HEK293 (cell line): ENCODE results near the gene UBE2E1.
"Not testable (repeated sequence)": the region's sequence is repeated elsewhere in the genome, so short reads cannot be mapped to it uniquely, and the experiment has no call there.

Source experiments
- CTCF ChIA-PET: fragments of 350-600 bp; formaldehyde crosslinking; extraction: SDS; loops from one replicate; lab custom pipeline; 2021; ENCODE audit warnings: antibody characterized with exemption; lab: Yijun Ruan, JAX
- POLR2A ChIA-PET: fragments of 300-600 bp; formaldehyde crosslinking; extraction: SDS; loops from one replicate; lab custom pipeline; 2020; ENCODE audit warnings: antibody characterized with exemption, inconsistent platforms; lab: Yijun Ruan, JAX
- H3K27ac ChIP-seq: fragments of 200-500 bp; sonication (Bioruptor generic); 2 replicates; pipeline ENCODE4 v1.5.1; 2014; ENCODE audit warnings: low read depth, low read length, control low read depth, inconsistent platforms; ENCODE audit errors: extremely low read depth
- H3K36me3 ChIP-seq, 2 experiments: fragments of 200-500 bp in 1 of 2; sonication (Bioruptor generic) in 1 of 2; 1 replicate in 1 of 2; 2 replicates in 1 of 2; pipeline ENCODE4 v1.5.1; 2014 to 2017; ENCODE audit warnings: inconsistent platforms in 2 of 2, low read length in 2 of 2; ENCODE audit not compliant: control insufficient read depth in 2 of 2, insufficient read depth in 1 of 2
- H3K4me1 ChIP-seq: fragments of 200-500 bp; sonication (Bioruptor generic); 2 replicates; pipeline ENCODE4 v1.5.1; 2014; ENCODE audit warnings: mild to moderate bottlenecking, low read length, inconsistent platforms; ENCODE audit not compliant: control insufficient read depth, insufficient read depth
- H3K4me3 ChIP-seq: 2 replicates; pipeline ENCODE4 v1.5.1; 2011; ENCODE audit warnings: low read depth, mild to moderate bottlenecking, control low read depth, low read length, moderate library complexity
- H3K9me3 ChIP-seq: fragments of 200-500 bp; sonication (Bioruptor generic); 2 replicates; pipeline ENCODE4 v1.5.1; 2014; ENCODE audit warnings: low read depth, low read length, inconsistent platforms; ENCODE audit not compliant: control insufficient read depth, insufficient read depth
- IKZF3 ChIP-seq: fragments of 450-650 bp; IDR thresholded peaks from 2 replicates; pipeline ENCODE4 v1.5.0; 2018; ENCODE audit warnings: missing biosample characterization, mild to moderate bottlenecking, missing genetic modification characterization, moderate library complexity
- KLF10 ChIP-seq: fragments of 450-650 bp; IDR thresholded peaks from 2 replicates; pipeline ENCODE4 v1.5.1; 2018; ENCODE audit warnings: missing biosample characterization, mild to moderate bottlenecking, missing genetic modification characterization
- SALL2 ChIP-seq: fragments of 450-650 bp; formaldehyde crosslinking; IDR thresholded peaks from 2 replicates; pipeline ENCODE4 v1.5.0; 2017; ENCODE audit warnings: missing biosample characterization, mild to moderate bottlenecking, missing genetic modification characterization, borderline replicate concordance
- SCRT2 ChIP-seq: fragments of 450-650 bp; formaldehyde crosslinking; IDR thresholded peaks from 2 replicates; pipeline ENCODE4 v1.5.1; 2016; ENCODE audit warnings: missing biosample characterization, missing genetic modification characterization
- ZNF114 ChIP-seq: fragments of 450-650 bp; formaldehyde crosslinking; IDR thresholded peaks from 2 replicates; pipeline ENCODE4 v1.5.0; 2017; ENCODE audit warnings: missing biosample characterization, missing genetic modification characterization
- ZNF138 ChIP-seq: fragments of 450-650 bp; formaldehyde crosslinking; IDR thresholded peaks from 2 replicates; pipeline ENCODE4 v1.5.1; 2016; ENCODE audit warnings: missing biosample characterization, missing genetic modification characterization, borderline replicate concordance
- ZNF202 ChIP-seq: fragments of 450-650 bp; formaldehyde crosslinking; IDR thresholded peaks from 2 replicates; pipeline ENCODE4 v1.5.1; 2016; ENCODE audit warnings: missing biosample characterization, missing genetic modification characterization, borderline replicate concordance
- ZNF23 ChIP-seq: fragments of 450-650 bp; formaldehyde crosslinking; IDR thresholded peaks from 2 replicates; pipeline ENCODE4 v1.5.1; 2016; ENCODE audit warnings: missing biosample characterization, missing genetic modification characterization, borderline replicate concordance
- ZNF26 ChIP-seq: fragments of 450-650 bp; formaldehyde crosslinking; IDR thresholded peaks from 2 replicates; pipeline ENCODE4 v1.5.1; 2016; ENCODE audit warnings: missing biosample characterization, missing genetic modification characterization
- ZNF510 ChIP-seq: fragments of 450-650 bp; formaldehyde crosslinking; IDR thresholded peaks from 2 replicates; pipeline ENCODE4 v1.5.1; 2018; ENCODE audit warnings: mild to moderate bottlenecking, missing genetic modification characterization, missing biosample characterization; ENCODE audit not compliant: insufficient replicate concordance
- ZNF514 ChIP-seq: fragments of 450-650 bp; formaldehyde crosslinking; IDR thresholded peaks from 2 replicates; pipeline ENCODE4 v1.5.1; 2016; ENCODE audit warnings: missing biosample characterization, missing genetic modification characterization
- ZNF548 ChIP-seq: fragments of 450-650 bp; formaldehyde crosslinking; IDR thresholded peaks from 2 replicates; pipeline ENCODE4 v1.5.1; 2016; ENCODE audit warnings: missing biosample characterization, missing genetic modification characterization
- ZNF624 ChIP-seq: fragments of 450-650 bp; formaldehyde crosslinking; IDR thresholded peaks from 2 replicates; pipeline ENCODE4 v1.5.1; 2017; ENCODE audit warnings: missing biosample characterization, missing genetic modification characterization
- TF ChIP-seq, protein P1 (sequence below): fragments of 450-650 bp; formaldehyde crosslinking; IDR thresholded peaks from 2 replicates; pipeline ENCODE4 v1.5.1; 2016; ENCODE audit warnings: missing biosample characterization, missing genetic modification characterization
- TF ChIP-seq, protein P2 (sequence below): fragments of 450-650 bp; formaldehyde crosslinking; IDR thresholded peaks from 2 replicates; pipeline ENCODE4 v1.5.1; 2016; ENCODE audit warnings: missing biosample characterization, missing genetic modification characterization

The UBE2E1 gene

DNA sequence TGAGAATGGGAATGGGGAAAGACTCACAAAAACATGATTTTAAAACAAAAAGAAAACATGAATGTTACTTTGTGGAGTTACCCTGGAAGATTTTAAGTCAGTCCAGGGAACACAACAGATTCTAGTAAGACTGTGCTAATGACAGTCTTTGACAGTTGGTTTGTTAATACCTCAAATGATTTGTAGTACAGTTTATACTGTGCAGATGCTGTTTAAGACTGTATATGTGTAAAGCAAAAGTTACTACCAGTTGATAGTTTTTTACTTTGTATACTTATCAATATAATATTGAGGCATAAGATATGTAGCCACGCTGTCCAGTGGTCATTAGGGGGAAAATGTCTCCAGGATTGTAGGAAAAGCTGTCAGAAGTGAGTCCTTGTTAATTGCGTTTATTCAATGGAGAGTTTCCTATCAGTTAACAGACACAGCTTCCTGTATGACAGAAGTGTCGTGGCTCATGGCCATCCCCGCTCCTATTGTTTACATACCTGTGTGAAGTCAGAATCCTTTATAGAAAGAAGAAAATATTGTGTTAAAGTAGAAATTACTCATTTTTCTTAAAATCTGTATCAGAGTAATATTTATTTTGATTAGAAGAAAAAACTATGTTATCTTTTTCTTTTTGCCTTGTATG is 75.1 kb downstream of the UBE2E1 start:
- Histone ChIP-seq H3K9me3 (no peaks in the 10 kb centered on the region), H3K27ac (no peak overlapping the region), H3K4me1 (no peaks in the 10 kb centered on the region)
- POLR2A ChIA-PET: interaction anchor here (0.7 to 0.9 kb wide), 2 partner anchors 36 to 1020 kb away, joined by 3 to 4 read pairs; partner anchors contain the start of genes NKIRAS1 and RPL15
- TF ChIP-seq ZNF23 (tag by site-specific recombination) (no peak), ZNF514 (tag by site-specific recombination) (no peak), ZNF624 (tag by site-specific recombination) (no peak), ZNF114 (tag by site-specific recombination) (no peak), ZNF548 (tag by site-specific recombination) (no peak), ZNF138 (tag by site-specific recombination) (no peak)
- TF ChIP-seq, protein P1, sequence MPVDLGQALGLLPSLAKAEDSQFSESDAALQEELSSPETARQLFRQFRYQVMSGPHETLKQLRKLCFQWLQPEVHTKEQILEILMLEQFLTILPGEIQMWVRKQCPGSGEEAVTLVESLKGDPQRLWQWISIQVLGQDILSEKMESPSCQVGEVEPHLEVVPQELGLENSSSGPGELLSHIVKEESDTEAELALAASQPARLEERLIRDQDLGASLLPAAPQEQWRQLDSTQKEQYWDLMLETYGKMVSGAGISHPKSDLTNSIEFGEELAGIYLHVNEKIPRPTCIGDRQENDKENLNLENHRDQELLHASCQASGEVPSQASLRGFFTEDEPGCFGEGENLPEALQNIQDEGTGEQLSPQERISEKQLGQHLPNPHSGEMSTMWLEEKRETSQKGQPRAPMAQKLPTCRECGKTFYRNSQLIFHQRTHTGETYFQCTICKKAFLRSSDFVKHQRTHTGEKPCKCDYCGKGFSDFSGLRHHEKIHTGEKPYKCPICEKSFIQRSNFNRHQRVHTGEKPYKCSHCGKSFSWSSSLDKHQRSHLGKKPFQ (tag by site-specific recombination): no peak
- TF ChIP-seq, all 188 proteins: peak for 0
- CTCF ChIA-PET: interaction anchor here (0.7 kb wide), 1 partner anchor 9 kb away, joined by 4 read pairs; no protein-coding TSS in a partner anchor
- no peak overlapping the region for H3K4me3 ChIP-seq
- peaks cover 0 to 25% of the 10 kb centered on the region in 2 experiments; a peak in 1 of 3 replicates for H3K36me3 ChIP-seq

DNA sequence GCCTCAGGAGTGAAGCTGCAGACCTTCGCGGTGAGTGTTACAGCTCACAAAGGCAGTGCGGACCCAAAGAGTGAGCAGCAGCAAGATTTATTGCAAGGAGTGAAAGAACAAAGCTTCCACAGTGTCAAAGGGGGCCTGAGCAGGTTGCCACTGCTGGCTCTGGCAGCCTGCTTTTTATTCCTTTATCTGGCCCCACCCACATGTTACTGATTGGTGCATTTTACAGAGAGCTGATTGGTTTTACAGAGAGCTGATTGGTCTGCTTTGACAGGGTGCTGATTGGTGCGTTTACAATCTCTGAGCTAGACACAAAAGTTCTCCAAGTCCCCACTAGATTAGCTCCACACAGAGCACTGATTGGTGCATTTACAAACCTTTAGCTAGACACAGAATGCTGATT is 76.2 kb downstream of the UBE2E1 start:
- POLR2A ChIA-PET, H3K4me1 ChIP-seq, H3K27ac ChIP-seq, H3K9me3 ChIP-seq, H3K4me3 ChIP-seq: not testable (repeated sequence)
- CTCF ChIA-PET: interaction anchor here (0.6 kb wide), 1 partner anchor 14 kb away, joined by 4 read pairs; no protein-coding TSS in a partner anchor
- peaks cover 0 to 25% of the 10 kb centered on the region in 2 experiments; a peak in 1 of 3 replicates for H3K36me3 ChIP-seq

GRCh38 chr3:23882487-23882918 is 76.7 kb downstream of the UBE2E1 start:
- Histone ChIP-seq H3K4me1 (no peaks in the 10 kb centered on the region), H3K9me3 (no peaks in the 10 kb centered on the region), H3K36me3 (peaks cover 0 to 29% of the 10 kb centered on the region in 2 experiments; a peak in 1 of 3 replicates), H3K4me3 (no peak overlapping the region), H3K27ac (no peak overlapping the region)
- no peak for TF ChIP-seq KLF10
- peak; percentile 88 for TF ChIP-seq ZNF202 (tag by site-specific recombination)
- TF ChIP-seq SCRT2: no peak
- POLR2A ChIA-PET: no interaction called here
- CTCF ChIA-PET: interaction anchor here (0.6 kb wide), 1 partner anchor 14 kb away, joined by 4 read pairs; no protein-coding TSS in a partner anchor

- TF ChIP-seq SALL2 (no peak), IKZF3 (tag by site-specific recombination) (no peak), ZNF510 (tag by site-specific recombination) (peak; percentile 28), ZNF26 (no peak)
- TF ChIP-seq, protein P2, sequence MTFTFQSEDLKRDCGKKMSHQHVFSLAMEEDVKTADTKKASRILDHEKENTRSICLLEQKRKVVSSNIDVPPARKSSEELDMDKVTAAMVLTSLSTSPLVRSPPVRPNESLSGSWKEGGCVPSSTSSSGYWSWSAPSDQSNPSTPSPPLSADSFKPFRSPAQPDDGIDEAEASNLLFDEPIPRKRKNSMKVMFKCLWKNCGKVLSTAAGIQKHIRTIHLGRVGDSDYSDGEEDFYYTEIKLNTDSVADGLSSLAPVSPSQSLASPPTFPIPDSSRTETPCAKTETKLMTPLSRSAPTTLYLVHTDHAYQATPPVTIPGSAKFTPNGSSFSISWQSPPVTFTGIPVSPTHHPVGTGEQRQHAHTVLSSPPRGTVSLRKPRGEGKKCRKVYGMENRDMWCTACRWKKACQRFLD (tag by site-specific recombination): no peak
- Histone ChIP-seq H3K36me3 (peaks cover 0 to 30% of the 10 kb centered on the region in 2 experiments; a peak in 1 of 3 replicates), H3K9me3 (no peaks in the 10 kb centered on the region), H3K27ac (no peak overlapping the region), H3K4me3 (no peak overlapping the region), H3K4me1 (no peaks in the 10 kb centered on the region)
- ChIA-PET POLR2A (interaction anchor here (1.6 kb wide), 1 partner anchor 32 kb away, joined by 5 read pairs; the partner anchor contains the start of genes NKIRAS1 and RPL15), CTCF (no interaction called here)
Observed at GRCh38 chr3:23884481-23884880, 78.7 kb downstream of the UBE2E1 start.
